IMR-90 (cell line): ENCODE measurements around the gene SLC25A33.

Source experiments
- FOS ChIP-seq: fragments of 150-350 bp; IDR thresholded peaks from 2 replicates; pipeline ENCODE4 v1.6.1; 2016; ENCODE audit warnings: low read depth, low read length
- POLR2A ChIP-seq: IDR thresholded peaks from 2 replicates; pipeline ENCODE4 v1.6.1; 2012; ENCODE audit warnings: mild to moderate bottlenecking, low read depth, low read length
- RCOR1 ChIP-seq: IDR thresholded peaks from 2 replicates; pipeline ENCODE4 v1.6.1; 2012; ENCODE audit warnings: mild to moderate bottlenecking, low read length, improper control_type of control experiment; ENCODE audit not compliant: insufficient replicate concordance
- SMC3 ChIP-seq: fragments of 150-350 bp; IDR thresholded peaks from 2 replicates; pipeline ENCODE4 v1.6.1; 2016; ENCODE audit warnings: low read depth, mild to moderate bottlenecking, antibody characterized with exemption, low read length, moderate library complexity
- TF ChIP-seq, protein P1 (sequence below): conservative IDR thresholded peaks from 2 replicates; pipeline ENCODE4 v1.5.1; 2012; ENCODE audit warnings: mild to moderate bottlenecking, low read depth, low read length, improper control_type of control experiment

DNA sequence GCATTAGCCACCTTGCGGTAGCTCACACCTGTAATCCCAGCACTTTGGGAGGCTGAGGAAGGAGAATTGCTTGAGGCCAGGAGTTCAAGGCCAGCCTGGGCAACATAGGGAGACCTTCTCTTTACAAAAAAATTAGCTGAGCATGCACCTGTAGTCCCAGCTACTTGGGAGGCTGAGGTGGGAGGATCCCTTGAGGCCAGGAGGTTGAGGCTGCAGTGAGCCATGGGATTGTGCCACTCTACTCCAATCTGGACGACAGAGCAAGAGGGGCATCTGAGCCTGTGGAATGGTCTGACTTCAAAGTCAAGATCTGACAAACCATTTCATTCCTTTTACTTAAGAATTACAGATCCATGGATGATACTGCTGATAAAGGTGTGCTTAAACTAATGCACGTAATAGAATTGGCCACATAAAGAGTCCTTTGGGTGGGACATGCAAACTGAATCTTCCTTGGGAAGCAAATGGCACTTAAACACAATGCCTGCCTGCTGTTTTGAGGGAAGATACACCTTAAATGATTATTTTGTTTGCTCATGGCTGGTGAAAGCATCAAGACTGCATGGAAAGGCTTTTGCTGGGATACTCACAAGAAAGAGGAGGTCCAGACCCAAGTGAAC lies 47.0 kb downstream of the SLC25A33 start:
- TF ChIP-seq, protein P1, sequence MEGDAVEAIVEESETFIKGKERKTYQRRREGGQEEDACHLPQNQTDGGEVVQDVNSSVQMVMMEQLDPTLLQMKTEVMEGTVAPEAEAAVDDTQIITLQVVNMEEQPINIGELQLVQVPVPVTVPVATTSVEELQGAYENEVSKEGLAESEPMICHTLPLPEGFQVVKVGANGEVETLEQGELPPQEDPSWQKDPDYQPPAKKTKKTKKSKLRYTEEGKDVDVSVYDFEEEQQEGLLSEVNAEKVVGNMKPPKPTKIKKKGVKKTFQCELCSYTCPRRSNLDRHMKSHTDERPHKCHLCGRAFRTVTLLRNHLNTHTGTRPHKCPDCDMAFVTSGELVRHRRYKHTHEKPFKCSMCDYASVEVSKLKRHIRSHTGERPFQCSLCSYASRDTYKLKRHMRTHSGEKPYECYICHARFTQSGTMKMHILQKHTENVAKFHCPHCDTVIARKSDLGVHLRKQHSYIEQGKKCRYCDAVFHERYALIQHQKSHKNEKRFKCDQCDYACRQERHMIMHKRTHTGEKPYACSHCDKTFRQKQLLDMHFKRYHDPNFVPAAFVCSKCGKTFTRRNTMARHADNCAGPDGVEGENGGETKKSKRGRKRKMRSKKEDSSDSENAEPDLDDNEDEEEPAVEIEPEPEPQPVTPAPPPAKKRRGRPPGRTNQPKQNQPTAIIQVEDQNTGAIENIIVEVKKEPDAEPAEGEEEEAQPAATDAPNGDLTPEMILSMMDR: no peak
- TF ChIP-seq POLR2A (no peak), SMC3 (no peak), RCOR1 (no peak), FOS (no peak)
